ENCODE results near the gene VPS13D.

- no peak for TF ChIP-seq RAD21 (IDR thresholded peaks at IDR 0.05; ENCODE audit: low read length)
- TF ChIP-seq EP300 (IDR thresholded peaks at IDR 0.05; ENCODE audit: borderline replicate concordance in 1 of 2, low read depth in 1 of 2, low read length in 1 of 2) = no peak
- TF ChIP-seq CTCF (IDR thresholded peaks at IDR 0.05) = no peak
- TF ChIP-seq MXI1 (IDR thresholded peaks at IDR 0.05; ENCODE audit: low read depth, low read length) = no peak
- no peak for TF ChIP-seq JUND (IDR thresholded peaks at IDR 0.05)
- no peak for TF ChIP-seq REST (IDR thresholded peaks at IDR 0.05; ENCODE audit: low read depth, low read length)
- TF ChIP-seq FOXM1 (IDR thresholded peaks at IDR 0.05; ENCODE audit: low read depth) = no peak
- no peak for TF ChIP-seq TAF1 (IDR thresholded peaks at IDR 0.05; ENCODE audit: borderline replicate concordance, low read depth, low read length)
- no peak for TF ChIP-seq RFX5 (IDR thresholded peaks at IDR 0.05; ENCODE audit: low read length)
These were observed 16.8 kb downstream of the VPS13D start for GRCh38 chr1:12246584-12246983.

Data from SK-N-SH (cell line).